ENCODE measurements around the gene FAAH. TPM values are rescaled to one million over a fixed set of nuclear protein-coding genes. Genes with fewer than 3 reads are reported as not detected.

The FAAH gene
- polyA plus RNA-seq, 3 donors, result 11.5 to 47.1 (median 11.5) TPM

DNA sequence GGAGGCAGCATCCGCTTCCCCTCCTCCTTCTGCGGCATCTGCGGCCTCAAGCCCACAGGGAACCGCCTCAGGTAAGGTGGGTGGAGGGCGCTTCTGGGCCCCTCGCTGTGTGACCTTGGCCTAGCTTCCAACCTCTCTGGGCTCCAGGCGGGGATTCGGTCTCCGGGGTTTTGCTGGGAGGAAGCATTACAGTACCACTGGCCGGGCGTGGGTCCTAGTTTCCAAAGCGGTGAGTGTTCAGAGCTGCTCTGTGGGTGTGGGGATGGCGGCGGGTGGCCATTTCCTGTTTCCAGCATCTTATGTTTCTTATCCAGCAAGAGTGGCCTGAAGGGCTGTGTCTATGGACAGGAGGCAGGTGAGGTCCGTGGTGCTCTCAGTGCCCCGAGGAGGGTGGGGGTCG is 11.6 kb downstream of the FAAH start:
- peaks cover 0 to 2% (median 1%) of the 10 kb centered on the region in 3 donors for H3K27me3 Mint-ChIP-seq (ENCODE audit: low read depth in 3 of 3)
- whole genome bisulfite sequencing (ENCODE audit: insufficient coverage), result 59% methylated on average over 11 of the region's 17 CpGs
- peaks cover 5% of the 10 kb centered on the region for H3K79me2 ChIP-seq (ENCODE audit: insufficient read depth, low read length)
- H3K36me3 ChIP-seq (replicated peaks in 1 of 2; ENCODE audit: control insufficient read depth in 1 of 2, insufficient read depth in 2 of 2, low read length in 2 of 2), result peaks cover 39% of the 10 kb centered on the region in 2 donors
- H3K9me3 ChIP-seq (replicated peaks in 1 of 2; ENCODE audit: control insufficient read depth in 1 of 2, insufficient read depth in 1 of 2, low read length in 2 of 2), result no peaks in the 10 kb centered on the region
- intact Hi-C loops (cut with micrococcal nuclease), result loop anchor here (5.0 to 10.0 kb wide), 3 partner anchors 48 to 319 kb away; no protein-coding TSS in a partner anchor
- H3K27me3 ChIP-seq (ENCODE audit: control insufficient read depth in 2 of 2, insufficient read depth in 2 of 2, low read length in 2 of 2), result no peaks in the 10 kb centered on the region
- H3K9me3 Mint-ChIP-seq, result peaks cover 0 to 1% (median 0%) of the 10 kb centered on the region in 7 donors
- H3K4me2 ChIP-seq (replicated peaks; ENCODE audit: extremely low read depth, low read length, poor library complexity, severe bottlenecking), result peak overlapping the region; percentile 43
- H3K27ac ChIP-seq (ENCODE audit: low read depth in 1 of 2, low read length in 2 of 2), result peak overlapping the region in 1 of 2 donors; percentile 32
- no peak for DNase-seq
- peaks cover 54 to 60% of the 10 kb centered on the region in 2 donors for H3K4me1 ChIP-seq (ENCODE audit: control insufficient read depth in 1 of 2, insufficient read depth in 2 of 2, low read length in 2 of 2)
- peak overlapping the region in 1 of 3 experiments; percentile 40 for H3K4me3 ChIP-seq (replicated peaks in 1 of 3; ENCODE audit: low read depth in 2 of 3, low read length in 3 of 3)
- TF ChIP-seq CTCF (IDR thresholded peaks at IDR 0.05), result no peak
- H3K27ac Mint-ChIP-seq, result peak overlapping the region in 2 of 7 donors; percentile 26 to 75
- H2AFZ ChIP-seq (ENCODE audit: insufficient read depth, low read depth, low read length, poor library complexity, severe bottlenecking), result peak overlapping the region; percentile 77
- no peak overlapping the region for H3K9ac ChIP-seq (ENCODE audit: insufficient read depth, low read length, poor library complexity, severe bottlenecking)
- no peak overlapping the region for H3K4me3 Mint-ChIP-seq
- no peaks in the 10 kb centered on the region for H4K20me1 ChIP-seq (ENCODE audit: insufficient read depth, low read length)
- H3K36me3 Mint-ChIP-seq, result peaks cover 42 to 52% of the 10 kb centered on the region in 2 donors
- H3K4me1 Mint-ChIP-seq, result peaks cover 50% of the 10 kb centered on the region

DNA sequence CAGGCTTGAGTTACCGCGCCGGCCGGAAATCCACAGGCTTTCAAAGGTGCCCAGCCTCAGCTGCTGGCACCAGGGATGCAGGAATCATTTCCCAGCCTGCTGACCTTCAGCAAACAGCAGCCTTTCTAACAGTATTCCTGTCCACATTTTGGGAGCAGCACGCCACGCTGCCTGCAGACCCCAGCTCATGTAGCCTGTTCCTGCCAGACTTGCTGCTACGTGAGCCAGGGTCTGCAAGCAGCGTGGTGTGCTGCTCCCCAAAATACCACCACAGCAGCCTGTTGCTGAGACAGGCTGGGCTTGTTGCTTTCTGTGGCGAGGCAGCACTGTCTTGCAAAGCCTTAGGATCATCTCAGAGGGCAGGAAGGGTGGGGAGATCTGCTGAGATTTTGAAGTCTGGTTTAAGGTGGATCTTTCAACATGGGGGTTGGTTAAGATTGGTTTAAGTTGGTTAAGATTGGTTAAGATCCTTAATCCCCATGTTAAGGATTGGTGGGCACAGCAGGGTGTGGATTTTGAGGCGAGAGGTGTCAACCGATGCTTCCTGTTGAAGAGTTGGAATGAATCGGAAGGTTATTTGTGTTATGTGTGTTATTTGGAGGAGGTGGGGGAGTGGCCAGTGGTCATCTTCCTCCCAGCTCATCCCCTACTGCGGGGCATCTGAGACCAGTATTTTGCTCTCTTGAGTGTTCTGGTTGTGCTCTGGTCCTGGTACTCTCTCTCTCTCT is 12.9 kb downstream of the FAAH start:
- Histone ChIP-seq H3K27ac (ENCODE audit: low read depth in 1 of 2, low read length in 2 of 2) (no peak overlapping the region), H4K20me1 (ENCODE audit: insufficient read depth, low read length) (no peaks in the 10 kb centered on the region), H3K4me3 (replicated peaks in 1 of 3; ENCODE audit: low read depth in 2 of 3, low read length in 3 of 3) (peak overlapping the region in 1 of 3 experiments; percentile 40), H3K27me3 (ENCODE audit: control insufficient read depth in 2 of 2, insufficient read depth in 2 of 2, low read length in 2 of 2) (no peaks in the 10 kb centered on the region), H3K9ac (ENCODE audit: insufficient read depth, low read length, poor library complexity, severe bottlenecking) (no peak overlapping the region), H3K4me2 (replicated peaks; ENCODE audit: extremely low read depth, low read length, poor library complexity, severe bottlenecking) (peak overlapping the region; percentile 43), H3K36me3 (replicated peaks in 1 of 2; ENCODE audit: control insufficient read depth in 1 of 2, insufficient read depth in 2 of 2, low read length in 2 of 2) (peaks cover 52% of the 10 kb centered on the region in 2 donors), H2AFZ (ENCODE audit: insufficient read depth, low read depth, low read length, poor library complexity, severe bottlenecking) (peak overlapping the region; percentile 77), H3K9me3 (replicated peaks in 1 of 2; ENCODE audit: control insufficient read depth in 1 of 2, insufficient read depth in 1 of 2, low read length in 2 of 2) (no peaks in the 10 kb centered on the region), H3K4me1 (ENCODE audit: control insufficient read depth in 1 of 2, insufficient read depth in 2 of 2, low read length in 2 of 2) (peaks cover 43 to 49% of the 10 kb centered on the region in 2 donors), H3K79me2 (ENCODE audit: insufficient read depth, low read length) (peaks cover 5% of the 10 kb centered on the region)
- 89% methylated on average over 8 of the region's 13 CpGs for WGBS (ENCODE audit: insufficient coverage)
- Mint-ChIP-seq H3K27me3 (ENCODE audit: low read depth in 3 of 3) (peaks cover 0 to 2% (median 1%) of the 10 kb centered on the region in 3 donors), H3K9me3 (peaks cover 0 to 1% (median 0%) of the 10 kb centered on the region in 7 donors), H3K27ac (no peak overlapping the region), H3K36me3 (peaks cover 49 to 66% of the 10 kb centered on the region in 2 donors), H3K4me3 (no peak overlapping the region), H3K4me1 (peaks cover 40% of the 10 kb centered on the region)
- DNase-seq, result no peak
- intact Hi-C loops (cut with micrococcal nuclease), result loop anchor here (5.0 to 10.0 kb wide), 3 partner anchors 50 to 318 kb away; no protein-coding TSS in a partner anchor
- TF ChIP-seq CTCF (IDR thresholded peaks at IDR 0.05), result no peak

Data from CD14-positive monocyte (primary cell).